Erythroblast (primary cell): ENCODE measurements around the gene ADGRD1.
"Not testable (repeated sequence)": the region's sequence is repeated elsewhere in the genome, so short reads cannot be mapped to it uniquely, and the experiment has no call there.

Experiments used
- DNase-seq, 2 experiments: peaks; one replicate each; lab custom pipeline; 2025; lab: John Stamatoyannopoulos, UW
- GATA1 ChIP-seq: IDR thresholded peaks from 2 replicates; pipeline ENCODE4 v1.6.1; 2011; ENCODE audit warnings: low read depth, mild to moderate bottlenecking, control low read depth, low read length, moderate library complexity
- POLR2A ChIP-seq: IDR thresholded peaks from 2 replicates; pipeline ENCODE4 v1.6.1; 2011; ENCODE audit warnings: mild to moderate bottlenecking, low read length

Gene ADGRD1

DNA sequence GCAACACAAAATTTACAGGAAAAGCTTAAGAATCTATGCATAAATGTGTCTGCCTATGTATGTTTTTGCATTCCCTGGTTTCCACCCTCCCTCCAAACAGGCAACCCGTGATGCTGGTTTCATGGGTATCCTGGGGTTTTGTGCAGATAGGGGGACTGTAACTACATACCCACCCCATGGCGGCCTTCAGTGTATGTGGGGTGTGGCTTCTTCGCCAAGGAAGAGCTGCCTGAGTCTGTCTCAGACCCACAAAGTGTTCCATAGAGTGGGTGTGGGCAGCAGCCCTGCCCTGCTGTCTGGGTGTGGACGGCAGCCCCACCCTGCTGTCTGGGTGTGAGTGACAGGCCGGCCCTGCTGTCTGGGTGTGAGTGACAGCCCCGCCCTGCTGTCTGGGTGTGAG, 174.8 kb downstream of the ADGRD1 start:
- TF ChIP-seq GATA1 (no peak), POLR2A (no peak)
- DNase-seq, result no peak

DNA sequence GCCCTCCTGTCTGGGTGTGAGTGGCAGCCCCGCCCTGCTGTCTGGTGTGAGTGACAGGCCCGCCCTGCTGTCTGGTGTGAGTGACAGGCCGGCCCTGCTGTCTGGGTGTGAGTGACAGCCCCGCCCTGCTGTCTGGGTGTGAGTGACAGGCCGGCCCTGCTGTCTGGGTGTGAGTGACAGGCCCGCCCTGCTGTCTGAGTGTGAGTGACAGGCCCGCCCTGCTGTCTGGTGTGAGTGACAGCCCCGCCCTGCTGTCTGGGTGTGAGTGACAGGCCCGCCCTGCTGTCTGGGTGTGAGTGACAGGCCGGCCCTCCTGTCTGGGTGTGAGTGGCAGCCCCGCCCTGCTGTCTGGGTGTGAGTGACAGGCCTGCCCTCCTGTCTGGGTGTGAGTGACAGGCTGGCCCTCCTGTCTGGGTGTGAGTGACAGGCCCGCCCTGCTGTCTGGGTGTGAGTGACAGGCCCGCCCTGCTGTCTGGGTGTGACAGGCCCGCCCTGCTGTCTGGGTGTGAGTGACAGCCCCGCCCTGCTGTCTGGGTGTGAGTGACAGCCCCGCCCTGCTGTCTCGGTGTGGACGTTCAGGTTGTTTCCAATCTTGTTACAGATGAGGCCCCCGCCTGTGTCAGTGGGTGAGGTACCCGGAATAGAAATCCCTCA, 175.4 kb downstream of the ADGRD1 start:
- not testable (repeated sequence) for DNase-seq

DNA sequence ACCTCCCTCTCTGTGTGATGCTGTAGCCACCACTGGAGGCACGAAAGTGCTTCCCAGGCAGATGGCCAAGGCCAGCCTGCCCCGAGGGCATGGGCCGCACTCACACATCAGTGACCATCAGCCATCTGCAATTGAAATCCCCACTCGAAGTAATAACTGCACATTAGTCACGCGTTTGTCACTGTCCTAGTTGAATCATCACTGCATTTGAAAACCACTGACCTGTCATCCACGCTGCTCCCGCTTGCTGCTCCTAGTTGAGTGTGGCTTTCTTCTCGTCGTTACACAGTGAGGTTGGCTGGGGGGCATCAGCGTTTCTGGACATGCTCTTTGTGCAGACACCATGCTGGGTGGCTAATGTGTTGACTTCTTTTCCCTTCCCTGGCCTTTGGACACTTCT, 176.1 kb downstream of the ADGRD1 start:
- no peak for TF ChIP-seq GATA1
- DNase-seq, result no peak

DNA sequence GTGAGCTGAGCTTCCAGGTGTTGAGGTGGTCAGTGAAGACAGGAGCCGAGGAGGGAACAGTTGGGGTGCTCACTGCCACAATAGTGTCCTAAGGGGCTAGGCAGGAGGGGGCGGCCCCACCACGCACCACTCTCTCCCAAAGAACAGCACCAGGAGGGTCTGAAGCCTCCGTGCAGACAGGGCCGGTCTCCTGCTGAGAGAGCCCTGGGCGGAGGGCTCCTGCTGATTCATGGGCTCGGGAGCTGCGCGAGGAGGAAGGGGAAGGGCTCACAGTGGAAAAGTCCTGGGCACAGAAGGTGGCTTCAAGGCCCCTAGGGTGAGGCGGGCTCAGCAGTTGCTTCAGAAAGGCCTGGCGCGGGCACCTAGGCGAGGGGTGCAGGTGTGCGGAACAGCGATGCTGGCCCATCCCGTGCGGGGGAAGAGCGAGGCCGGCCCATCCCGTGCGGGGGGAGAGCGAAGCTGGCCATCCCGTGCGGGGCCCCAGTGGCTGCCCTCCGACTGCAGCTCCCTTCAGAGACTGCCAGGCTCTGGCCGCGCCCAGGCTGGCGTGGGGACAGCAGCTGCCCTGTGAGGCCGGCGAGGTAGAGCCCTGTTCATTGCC, 176.7 kb downstream of the ADGRD1 start:
- no peak for DNase-seq
- TF ChIP-seq POLR2A (no peak), GATA1 (no peak)

DNA sequence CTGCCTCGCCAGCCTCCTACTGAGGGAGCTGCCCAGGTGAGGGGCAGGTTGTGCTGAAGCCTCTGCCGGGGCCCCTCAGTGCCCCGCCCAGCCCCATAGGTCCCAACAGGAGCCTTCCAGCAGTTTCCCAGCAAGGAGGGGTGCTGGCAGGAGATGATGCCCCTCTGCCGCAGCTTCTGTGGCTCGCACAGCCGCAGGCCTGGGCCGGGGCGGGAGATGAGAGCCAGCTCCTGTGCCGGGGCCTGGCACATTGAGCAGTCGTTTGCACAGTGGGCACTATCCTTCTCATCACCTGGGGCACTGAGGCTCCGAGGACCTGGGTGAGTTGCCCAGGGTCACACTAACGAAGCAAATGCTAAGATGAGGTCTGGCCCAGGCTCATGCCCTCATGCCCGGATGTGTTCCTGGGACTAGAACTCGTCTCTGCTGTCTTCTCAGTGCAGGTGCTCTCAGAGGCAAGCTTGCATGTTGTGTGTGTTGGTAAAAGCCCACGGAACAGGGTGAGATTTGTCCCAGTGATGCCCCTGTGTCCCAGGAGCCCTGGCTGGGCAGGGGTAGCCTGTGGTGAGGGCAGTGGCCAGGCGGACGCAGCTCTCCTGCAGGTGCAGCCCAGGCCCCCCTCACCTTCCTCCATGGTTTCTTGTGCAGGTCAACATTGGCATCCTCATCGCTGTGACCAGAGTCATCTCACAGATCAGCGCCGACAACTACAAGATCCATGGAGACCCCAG, 177.5 kb downstream of the ADGRD1 start:
- TF ChIP-seq GATA1 (no peak), POLR2A (no peak)
- no peak for DNase-seq

DNA sequence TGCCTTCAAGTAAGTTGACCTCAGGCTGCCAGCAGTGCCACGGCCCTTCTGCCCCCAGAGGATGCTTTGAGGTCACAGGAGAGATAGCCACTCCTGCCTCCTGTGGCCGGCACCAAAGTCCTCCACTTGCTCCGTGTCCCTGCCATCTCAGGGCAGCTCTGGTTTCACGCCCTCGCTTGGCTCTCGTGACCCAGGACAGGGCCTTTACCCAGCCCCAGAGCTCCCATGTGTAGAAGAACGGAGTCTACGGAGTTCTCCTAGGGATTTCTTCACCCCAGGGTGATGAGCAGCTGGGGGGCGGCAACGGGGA, 178.1 kb downstream of the ADGRD1 start:
- TF ChIP-seq POLR2A, result no peak
- TF ChIP-seq GATA1, result no peak
- DNase-seq, result no peak

DNA sequence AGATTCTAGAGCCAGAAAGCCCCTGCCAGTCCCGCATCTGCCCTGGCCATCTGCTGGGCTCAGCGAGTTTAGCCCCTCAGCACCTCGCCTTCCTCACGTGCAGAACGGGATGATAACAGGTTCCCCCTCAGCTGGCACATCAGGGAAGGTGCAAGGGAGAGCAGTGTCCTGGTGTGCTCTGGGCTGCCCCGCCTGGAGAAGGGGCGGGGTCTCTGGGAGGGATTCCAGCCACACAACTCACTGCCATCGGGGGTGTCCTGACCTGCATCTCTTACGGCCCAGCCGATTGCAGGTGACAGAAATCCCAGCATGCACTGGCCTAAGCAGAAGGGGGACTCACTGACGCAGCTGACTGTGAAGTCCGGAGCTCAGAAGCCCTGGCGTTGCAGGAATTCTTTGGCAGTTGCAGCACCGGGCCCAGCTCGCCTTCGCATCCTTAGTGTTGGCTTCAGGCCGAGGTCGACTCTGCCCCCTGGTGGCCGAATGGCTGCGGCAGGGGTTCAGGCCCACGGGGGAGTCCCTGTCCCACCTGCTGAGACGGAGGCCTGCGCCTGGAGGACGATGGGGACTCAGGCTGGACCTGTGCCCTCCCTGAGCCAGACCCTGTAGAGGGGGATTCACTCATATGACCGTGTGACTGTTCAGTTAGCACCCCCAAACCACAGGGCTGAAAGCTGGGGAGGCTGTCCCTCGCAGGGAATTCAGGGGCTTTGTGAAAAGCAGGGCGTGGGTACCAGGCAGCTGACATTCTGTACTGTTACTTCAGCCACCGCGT, 178.6 kb downstream of the ADGRD1 start:
- peak; percentile 44 to 70 for DNase-seq
- TF ChIP-seq POLR2A, result no peak
- TF ChIP-seq GATA1, result no peak

DNA sequence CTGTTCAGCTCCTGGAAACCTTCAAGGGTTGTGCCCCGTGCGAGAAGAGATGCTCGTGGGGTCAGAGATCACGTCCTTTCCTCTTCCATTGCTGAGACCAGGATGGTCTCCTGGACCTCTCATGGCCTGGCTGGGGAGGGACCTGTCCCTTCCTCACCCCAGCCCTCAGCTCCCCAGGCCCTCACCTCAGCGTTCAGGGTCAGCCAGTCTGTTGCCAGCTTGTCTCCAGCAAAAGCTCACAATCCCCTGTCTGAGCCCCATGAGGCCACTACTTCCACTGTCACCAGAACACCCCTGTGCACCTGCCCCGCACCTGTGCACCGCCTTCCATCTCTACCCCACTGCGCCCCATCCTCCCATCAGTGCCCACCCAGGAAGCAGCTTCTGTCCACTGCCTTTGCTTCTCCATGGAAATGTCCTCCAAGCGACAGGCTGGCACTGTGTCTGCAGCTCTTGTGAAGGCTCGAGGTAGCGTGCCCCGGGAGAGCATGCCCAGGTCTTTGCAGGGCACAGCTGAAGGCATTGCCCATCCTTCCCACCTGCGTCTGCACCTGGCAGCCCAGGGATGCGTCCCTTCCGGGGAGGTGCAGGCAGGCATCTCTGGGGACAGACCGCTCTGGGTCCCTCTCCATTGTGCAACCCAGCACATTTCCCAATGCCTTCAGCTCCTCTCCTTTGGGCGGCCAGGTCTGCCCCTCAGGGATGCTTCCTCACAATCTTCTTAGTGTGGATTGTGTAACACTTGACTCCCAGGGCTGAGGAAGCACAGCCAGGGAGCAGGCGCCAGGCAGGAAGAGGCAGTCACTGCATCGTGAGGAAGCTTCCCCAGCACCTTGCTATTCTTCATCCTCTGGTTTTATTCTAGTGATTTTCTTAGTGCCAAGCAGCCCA, 179.6 kb downstream of the ADGRD1 start:
- TF ChIP-seq POLR2A (no peak), GATA1 (no peak)
- no peak for DNase-seq

DNA sequence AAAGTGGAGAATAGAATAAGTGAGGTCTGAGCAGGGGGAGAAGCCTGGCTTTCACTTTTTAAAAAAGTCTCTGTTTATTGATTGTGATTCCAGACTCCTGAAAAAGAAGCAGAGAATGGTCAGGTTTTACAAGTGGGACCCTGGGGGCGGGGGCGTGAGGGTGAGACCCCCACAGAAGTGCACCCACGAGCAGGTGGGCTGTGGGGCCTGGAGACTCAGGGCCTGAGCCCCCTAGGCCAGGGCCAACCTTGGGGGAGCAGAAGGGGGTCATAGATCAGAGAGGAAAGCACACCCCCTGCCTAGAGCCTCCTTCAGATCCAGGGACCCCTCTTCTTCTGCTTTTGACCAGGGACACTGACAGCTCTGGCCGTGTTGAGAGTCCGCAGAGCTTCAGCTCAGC, 180.3 kb downstream of the ADGRD1 start:
- no peak for DNase-seq
- TF ChIP-seq GATA1 (no peak), POLR2A (no peak)

DNA sequence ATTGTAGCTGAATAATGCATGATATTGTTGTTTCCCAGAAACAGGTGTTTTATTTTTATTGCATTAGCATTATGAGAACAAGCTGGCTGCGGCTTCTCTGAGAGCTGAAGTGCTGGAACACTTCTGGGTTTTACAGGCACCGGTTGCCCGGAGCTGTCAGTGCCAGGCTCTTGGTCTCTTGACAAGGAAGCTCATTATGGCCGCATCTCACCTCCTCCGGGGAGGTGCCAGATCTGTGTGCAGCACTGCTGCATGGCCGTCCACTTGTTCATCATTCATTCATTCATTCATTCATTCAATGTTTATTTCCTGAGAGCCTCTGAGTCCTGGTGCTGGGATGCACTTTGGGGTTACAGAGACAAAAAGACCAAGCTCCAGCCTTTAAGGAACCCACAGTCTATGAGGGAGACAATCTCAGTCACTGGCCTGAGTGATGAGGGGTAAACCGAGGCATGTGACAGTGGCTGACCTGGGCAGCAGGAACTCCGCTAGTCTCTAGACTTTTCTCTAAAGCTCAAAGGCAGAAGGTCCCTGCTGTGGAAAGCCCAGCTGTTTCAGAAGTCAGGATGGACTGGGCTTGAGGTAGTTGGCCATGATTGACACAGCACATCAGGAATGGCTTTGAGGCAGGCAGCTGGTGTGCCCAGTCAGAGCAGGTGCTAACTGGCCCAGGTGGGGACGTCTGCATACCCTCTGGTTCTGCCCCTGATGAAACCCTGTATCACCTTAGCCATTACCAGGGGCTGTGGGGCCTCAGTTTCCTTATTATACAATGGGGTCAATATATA, 181.0 kb downstream of the ADGRD1 start:
- no peak for DNase-seq
- TF ChIP-seq GATA1, result no peak
- no peak for TF ChIP-seq POLR2A

DNA sequence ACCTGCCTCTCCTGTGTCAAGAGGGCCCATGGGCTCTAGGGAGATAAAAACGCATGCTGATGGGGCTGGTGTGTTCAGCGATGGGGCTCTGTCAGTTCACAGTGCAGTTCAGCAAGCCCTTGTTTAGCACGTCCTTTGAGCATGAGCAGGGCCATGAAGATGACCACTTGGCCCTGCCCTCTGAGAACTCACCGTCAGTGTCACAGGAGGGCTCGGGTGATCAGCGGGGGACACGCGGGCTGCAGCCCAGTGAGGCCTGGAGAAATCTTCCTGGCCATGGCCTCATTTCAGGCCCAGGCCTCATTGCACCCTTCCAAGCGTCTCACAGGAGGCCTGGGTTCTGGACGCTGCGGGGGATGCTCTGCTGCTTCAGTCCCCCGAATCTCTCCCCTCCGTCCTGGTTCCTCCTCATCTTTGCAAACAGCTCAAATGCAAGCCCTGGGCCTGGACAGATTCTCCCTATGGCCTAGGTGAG, 181.6 kb downstream of the ADGRD1 start:
- no peak for DNase-seq
- no peak for TF ChIP-seq POLR2A
- no peak for TF ChIP-seq GATA1

DNA sequence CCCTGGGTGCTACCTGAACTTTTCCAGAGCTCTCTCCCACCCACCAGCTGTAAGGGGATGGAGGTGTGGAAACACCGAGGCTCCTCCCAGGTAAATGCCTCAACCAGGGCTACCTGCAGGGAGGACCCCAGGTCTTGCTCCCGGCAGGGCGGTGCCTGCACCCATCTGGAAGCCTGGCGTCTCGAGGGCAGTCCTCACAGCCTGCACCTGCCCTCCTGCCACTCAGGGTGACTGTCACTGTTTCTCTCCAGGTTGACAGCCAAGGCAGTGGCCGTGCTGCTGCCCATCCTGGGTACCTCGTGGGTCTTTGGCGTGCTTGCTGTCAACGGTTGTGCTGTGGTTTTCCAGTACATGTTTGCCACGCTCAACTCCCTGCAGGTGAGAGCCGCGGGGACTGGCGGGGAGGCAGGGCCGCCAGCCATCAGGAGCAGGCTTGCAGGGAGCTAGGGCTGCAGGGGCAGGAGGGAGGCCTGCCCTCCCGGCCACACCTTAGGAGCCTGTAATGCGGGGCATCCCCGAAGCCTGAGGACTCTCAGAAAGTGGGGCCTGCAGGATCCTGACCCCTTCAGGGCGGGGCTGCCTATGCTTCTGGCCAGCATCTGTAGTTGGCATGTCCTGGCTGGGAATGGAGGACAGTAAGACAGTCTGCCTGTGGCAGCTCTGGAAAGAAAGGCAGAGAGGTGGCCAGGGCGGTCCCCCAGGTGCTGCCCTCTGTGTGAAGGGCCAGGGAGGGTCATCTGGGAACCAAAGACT, 182.3 kb downstream of the ADGRD1 start:
- no peak for DNase-seq
- TF ChIP-seq GATA1 (no peak), POLR2A (no peak)
